Uterus (tissue), 2 donors: Measurements from ENCODE around the gene NBEA.

Experiments
- POLR2A ChIP-seq, 2 donors: fragments of 450-650 bp; IDR thresholded peaks; one replicate each; pipeline ENCODE4 v1.6.1; 2016; ENCODE audit warnings: antibody characterized with exemption in 2 of 2, mild to moderate bottlenecking in 1 of 2, moderate library complexity in 1 of 2
- TF ChIP-seq, protein P1 (sequence below), 4 experiments: fragments of 200-600 bp in 2 of 4; fragments of 450-650 bp in 2 of 4; sonication (generic) in 2 of 4; IDR thresholded peaks; one replicate each; pipeline ENCODE4 v1.5.1; 2016 to 2019; ENCODE audit warnings: antibody characterized with exemption in 4 of 4, mild to moderate bottlenecking in 2 of 4, moderate library complexity in 1 of 4

DNA sequence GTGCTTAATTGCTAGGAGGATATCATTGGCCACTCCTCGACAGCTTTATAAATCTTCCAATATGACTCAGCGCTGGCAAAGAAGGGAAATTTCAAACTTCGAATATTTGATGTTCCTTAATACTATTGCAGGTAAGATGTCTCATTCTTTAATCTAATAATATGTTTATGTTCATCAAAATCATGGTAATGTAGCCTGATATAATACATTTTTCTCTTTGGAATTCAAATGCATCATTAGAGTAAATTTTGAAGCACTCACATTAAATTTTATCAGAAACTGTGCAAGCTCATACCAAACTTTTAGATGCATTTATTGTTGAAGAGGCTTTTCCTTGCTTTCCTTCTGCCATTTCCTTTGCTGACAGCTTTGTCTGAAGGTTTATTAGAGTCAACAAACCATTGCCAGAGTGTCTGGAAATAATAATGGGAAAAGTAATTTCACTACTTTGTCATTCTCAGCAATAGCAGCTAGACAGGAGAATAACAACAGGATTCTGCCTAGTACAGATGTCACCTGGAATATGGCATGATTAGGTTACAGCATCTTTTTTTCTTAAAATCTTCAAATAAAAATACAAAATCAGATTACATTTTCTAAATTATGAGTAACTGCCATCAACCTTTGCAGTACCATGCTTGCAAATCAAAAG is 613.0 kb downstream of the NBEA start:
- TF ChIP-seq POLR2A (IDR thresholded peaks at IDR 0.05), result no peak
- TF ChIP-seq, protein P1, sequence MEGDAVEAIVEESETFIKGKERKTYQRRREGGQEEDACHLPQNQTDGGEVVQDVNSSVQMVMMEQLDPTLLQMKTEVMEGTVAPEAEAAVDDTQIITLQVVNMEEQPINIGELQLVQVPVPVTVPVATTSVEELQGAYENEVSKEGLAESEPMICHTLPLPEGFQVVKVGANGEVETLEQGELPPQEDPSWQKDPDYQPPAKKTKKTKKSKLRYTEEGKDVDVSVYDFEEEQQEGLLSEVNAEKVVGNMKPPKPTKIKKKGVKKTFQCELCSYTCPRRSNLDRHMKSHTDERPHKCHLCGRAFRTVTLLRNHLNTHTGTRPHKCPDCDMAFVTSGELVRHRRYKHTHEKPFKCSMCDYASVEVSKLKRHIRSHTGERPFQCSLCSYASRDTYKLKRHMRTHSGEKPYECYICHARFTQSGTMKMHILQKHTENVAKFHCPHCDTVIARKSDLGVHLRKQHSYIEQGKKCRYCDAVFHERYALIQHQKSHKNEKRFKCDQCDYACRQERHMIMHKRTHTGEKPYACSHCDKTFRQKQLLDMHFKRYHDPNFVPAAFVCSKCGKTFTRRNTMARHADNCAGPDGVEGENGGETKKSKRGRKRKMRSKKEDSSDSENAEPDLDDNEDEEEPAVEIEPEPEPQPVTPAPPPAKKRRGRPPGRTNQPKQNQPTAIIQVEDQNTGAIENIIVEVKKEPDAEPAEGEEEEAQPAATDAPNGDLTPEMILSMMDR (IDR thresholded peaks at IDR 0.05), result no peak
